Hematopoietic multipotent progenitor cell treated with erythropoietin and hydrocortisone succinate and interleukin-3 and kit ligand, for 17 days (in vitro differentiated cells): ENCODE data around the gene FOXP4.
A peak's percentile ranks its signal among the peaks of the same experiment; 100 is the strongest.

Experiments
- DNase-seq: peaks from one replicate; pipeline ENCODE4 v3.0.0-alpha.2; 2015; ENCODE audit warnings: low spot score

FOXP4 gene

GRCh38 chr6:41545703-41546474 is at the start of gene FOXP4:
TSS of gene FOXP4 (plus strand) at chr6:41546381. CDS start at chr6:41565761, 19,380 bp downstream.
- peak; percentile 53 for DNase-seq

GRCh38 chr6:41497573-41497972 is 48.6 kb upstream of the FOXP4 start:
- DNase-seq, result no peak

GRCh38 chr6:41497994-41498393 is 48.2 kb upstream of the FOXP4 start:
- no peak for DNase-seq

GRCh38 chr6:41498968-41499599 is 47.1 kb upstream of the FOXP4 start:
- DNase-seq, result no peak

GRCh38 chr6:41500561-41500960 is 45.6 kb upstream of the FOXP4 start:
- DNase-seq, result no peak

GRCh38 chr6:41502566-41502916 is 43.6 kb upstream of the FOXP4 start:
- DNase-seq, result no peak

GRCh38 chr6:41502917-41503671 is 43.1 kb upstream of the FOXP4 start:
- DNase-seq, result no peak

GRCh38 chr6:41503827-41504465 is 42.2 kb upstream of the FOXP4 start:
- no peak for DNase-seq

GRCh38 chr6:41504466-41505121 is 41.6 kb upstream of the FOXP4 start:
- DNase-seq, result no peak

GRCh38 chr6:41505122-41506049 is 40.8 kb upstream of the FOXP4 start:
- no peak for DNase-seq

- DNase-seq, result no peak
These were observed 37.7 kb upstream of the FOXP4 start for GRCh38 chr6:41508479-41508878.

- DNase-seq, result no peak
These were observed 36.6 kb upstream of the FOXP4 start for GRCh38 chr6:41509580-41509979.

GRCh38 chr6:41511443-41512060 is 34.6 kb upstream of the FOXP4 start:
- DNase-seq, result no peak

- DNase-seq, result no peak
These were observed 34.0 kb upstream of the FOXP4 start for GRCh38 chr6:41512146-41512701.

- DNase-seq, result no peak
These were observed 30.2 kb upstream of the FOXP4 start for GRCh38 chr6:41515995-41516394.

GRCh38 chr6:41518118-41518517 is 28.1 kb upstream of the FOXP4 start:
- no peak for DNase-seq

- DNase-seq, result no peak
These were observed 26.9 kb upstream of the FOXP4 start for GRCh38 chr6:41519305-41519744.

- no peak for DNase-seq
These were observed 26.2 kb upstream of the FOXP4 start for GRCh38 chr6:41519745-41520699.
